Activated gamma-delta T cell (primary cell): Measurements from ENCODE around the gene NDUFA8.

Experiments
- DNase-seq: peaks from one replicate; lab custom pipeline; 2025; lab: John Stamatoyannopoulos, UW

NDUFA8 gene

DNA sequence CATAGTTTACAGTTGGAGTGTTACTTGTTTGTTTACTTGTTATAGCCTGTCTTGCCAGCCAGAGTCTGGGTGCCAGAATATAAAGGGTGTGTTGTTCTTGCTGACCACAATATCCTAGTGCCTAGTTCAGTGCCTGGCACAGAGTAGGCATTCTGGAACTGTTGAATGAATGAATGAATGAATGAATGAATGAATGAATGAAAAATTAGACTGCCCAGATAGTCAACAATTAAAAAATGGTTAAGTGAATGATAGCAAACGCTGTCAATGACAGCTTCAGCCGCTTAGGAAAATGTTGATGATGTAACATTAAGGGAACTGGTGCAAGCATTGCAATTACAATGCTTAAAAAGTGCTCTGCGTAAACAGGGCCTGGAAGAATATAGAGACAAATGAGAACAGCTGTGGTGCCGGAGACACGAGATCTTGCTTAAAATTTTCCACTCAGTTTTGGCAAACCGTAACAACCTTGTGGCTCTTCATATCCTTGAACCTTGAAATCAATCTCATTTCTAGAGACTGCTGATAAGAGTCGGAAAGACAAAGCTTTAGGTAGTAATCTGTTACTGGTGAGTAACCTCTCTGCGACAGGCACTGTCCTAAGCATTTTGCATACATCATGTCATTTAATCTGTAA, 61.8 kb downstream of the NDUFA8 start:
- no peak for DNase-seq

DNA sequence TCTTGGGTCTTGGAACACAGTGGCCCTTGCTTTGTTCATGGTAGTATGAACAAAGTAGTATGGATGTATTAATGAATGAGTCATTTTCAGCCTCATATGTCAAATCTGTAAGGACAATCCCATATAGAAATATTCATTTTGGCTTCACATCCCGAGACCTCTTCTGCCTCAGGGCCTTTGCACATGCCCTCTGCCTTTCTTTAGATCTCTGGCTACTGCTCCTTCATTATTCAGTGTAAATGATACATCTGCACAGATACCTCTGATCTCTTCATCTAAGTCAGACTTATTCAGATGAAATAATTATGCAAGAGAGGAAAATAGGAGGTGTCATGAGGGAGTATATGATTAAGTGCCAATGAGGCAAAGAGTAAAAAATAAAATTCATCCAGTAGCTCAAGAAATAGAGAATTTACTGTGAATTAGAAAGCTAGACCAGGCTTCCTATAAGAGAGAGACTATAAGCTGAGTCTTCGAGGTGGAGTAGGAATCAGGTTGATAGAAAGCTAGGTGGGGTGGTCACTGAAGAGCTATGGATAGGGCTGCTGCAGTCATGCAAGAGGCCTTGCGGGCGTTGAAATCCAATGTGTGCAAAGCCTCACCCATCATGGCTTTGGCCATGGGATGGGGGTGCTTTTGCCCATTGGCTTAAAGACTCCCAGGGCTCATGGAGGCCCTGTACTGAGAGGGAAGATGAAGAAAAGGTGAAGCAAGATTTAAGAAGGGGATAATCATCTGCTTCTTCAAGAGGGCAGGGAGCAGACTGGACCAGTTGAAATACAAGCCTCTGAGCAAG, 62.8 kb downstream of the NDUFA8 start:
- DNase-seq, result no peak

DNA sequence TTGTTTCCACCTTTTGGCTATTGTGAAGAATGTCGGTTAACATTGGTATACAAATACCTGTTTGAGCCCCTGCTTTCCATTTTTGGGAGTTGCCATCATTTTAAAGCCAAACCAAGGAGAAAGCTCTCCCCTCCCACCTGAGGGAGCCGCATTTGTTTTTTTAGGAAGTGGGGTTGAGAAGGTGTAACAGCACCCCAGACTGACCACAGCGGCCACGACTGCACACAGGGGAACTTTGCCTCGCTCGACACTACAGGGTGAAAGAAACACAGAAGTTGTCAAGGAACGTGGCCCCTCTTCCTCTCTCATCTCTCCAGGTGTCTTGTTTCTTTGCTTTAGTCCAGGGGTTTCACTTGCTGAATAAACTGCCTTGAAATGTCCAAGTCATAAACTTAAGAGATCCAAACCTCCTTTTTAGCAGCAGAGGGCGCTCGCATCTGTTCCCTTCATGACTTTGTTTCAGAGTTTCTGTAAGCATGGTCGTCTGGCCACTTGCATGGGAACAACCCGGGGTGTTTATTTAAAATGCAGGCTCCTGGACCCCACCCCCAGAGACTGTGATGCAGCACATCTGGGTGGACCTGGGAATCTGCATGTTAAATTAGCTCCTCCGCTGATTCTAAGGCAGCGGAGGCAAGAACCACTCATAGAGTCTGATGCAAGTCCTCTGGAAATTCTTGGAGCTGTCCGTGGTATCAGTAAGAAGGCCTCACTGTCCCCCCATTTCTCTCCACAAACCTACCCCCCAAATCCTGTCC, 64.4 kb downstream of the NDUFA8 start:
- DNase-seq, result no peak
